ENCODE measurements around the gene SSR1.
A peak's percentile ranks its signal among the peaks of the same experiment; 100 is the strongest.
"Not testable (repeated sequence)": the region's sequence is repeated elsewhere in the genome, so short reads cannot be mapped to it uniquely, and the experiment has no call there.

SSR1 gene

DNA sequence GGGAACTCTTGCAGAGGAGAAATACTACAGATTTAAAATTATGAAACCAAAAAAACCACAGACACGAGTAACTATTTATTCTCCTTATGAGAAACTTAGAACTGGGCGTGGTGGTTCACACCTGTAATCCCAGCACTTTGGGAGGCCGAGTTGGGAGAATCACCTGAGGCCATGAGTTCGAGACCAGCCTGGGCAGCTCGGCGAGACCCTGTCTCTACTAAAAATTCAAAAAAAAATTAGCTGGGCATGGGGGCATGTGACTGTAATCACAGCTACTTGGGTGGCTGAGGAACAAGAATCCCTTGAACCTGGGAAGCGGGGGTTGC, 36.8 kb downstream of the SSR1 start:
- no peak for DNase-seq (ENCODE audit: low spot score)

DNA sequence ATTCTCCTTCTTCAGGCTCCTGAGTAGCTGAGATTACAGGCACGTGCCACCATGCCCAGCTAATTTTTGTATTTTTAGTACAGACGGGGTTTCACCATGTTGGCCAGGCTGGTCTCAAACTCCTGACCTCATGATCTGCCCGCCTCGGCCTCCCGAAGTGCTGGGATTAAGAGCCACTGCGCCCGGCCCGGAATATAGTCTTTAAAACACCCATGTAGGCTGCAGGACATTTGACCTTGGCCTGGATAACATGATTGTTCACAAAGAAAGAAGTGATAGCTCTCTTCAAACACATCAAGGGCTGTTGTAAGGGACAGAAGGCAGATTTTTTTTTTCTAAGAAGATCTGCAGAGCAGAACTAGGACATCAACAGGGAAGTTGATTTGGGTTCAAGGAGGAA, 38.5 kb downstream of the SSR1 start:
- not testable (repeated sequence) for DNase-seq (ENCODE audit: low spot score)

DNA sequence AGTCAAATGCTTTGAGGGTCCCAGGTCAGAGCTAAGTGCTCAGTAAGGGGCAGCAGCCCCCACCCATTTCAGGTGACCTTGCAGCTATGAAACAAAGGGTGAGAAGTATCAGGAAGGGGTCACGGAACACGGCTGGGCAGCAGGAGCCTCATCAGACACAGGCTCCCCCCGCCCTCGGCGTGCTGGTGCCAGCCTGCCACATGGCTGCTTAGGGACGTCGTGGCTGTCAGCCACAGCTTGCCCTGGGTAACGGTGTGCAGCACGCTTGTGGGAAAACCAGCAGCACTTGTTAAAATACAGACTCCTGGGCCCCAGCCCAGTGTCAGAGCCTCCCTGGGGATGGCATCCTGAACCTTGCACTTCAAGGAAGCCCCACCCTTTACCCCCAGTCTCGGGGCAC, 39.3 kb downstream of the SSR1 start:
- no peak for DNase-seq (ENCODE audit: low spot score)

DNA sequence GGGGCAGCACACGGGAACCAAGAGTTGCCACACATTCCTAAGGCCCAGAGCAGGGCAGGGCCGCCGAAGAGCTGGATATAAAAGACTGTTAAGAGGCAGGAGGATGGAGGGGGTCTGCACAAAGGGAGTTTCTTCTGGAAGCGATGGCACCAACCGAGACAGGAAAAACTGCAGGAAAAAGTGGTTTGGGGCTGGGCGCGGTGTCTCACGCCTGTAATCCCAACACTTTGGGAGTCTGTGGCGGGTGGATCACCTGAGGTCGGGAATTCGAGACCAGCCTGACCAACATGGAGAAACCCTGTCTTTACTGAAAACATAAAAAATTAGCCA, 41.8 kb downstream of the SSR1 start:
- DNase-seq (ENCODE audit: low spot score): no peak

DNA sequence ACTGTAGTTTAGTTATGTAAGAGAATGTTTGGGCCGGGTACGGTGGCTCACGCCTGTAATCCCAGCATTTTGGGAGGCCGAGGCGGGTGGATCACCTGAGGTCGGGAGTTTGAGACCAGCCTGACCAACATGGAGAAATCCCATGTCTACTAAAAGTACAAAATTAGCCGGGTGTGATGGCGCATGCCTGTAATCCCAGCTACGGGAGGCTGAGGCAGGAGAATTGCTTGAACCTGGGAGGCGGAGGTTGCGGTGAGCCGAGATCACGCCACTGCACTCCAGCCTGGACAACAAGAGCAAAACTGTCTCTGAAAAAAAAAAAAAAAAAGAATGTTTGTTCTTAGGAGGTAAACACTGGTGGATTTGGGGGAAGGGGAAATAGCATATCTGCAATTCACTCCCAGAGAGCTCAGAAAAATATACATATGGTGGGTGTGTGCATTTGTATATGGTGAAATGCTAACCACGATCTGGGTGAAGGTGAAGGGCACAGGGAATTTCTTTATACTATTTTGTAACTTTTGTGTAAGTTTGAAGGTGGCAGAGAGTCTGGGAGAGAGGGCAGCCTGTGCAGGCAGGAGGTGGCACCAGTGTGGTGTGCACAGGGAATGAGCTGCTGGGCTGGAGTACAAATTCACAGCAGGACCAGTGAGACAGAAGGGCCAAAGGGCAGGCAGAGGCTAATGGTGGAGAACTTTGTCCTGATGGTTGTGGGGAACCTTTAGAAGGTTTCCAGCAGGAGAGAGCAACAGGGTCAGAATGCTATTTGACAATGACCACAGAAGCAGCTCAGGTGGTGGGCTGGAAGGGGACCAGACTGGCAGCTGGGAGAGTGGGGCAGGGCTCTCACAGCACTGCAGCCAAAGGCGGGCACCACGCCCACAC, 42.4 kb downstream of the SSR1 start:
- no peak for DNase-seq (ENCODE audit: low spot score)

DNA sequence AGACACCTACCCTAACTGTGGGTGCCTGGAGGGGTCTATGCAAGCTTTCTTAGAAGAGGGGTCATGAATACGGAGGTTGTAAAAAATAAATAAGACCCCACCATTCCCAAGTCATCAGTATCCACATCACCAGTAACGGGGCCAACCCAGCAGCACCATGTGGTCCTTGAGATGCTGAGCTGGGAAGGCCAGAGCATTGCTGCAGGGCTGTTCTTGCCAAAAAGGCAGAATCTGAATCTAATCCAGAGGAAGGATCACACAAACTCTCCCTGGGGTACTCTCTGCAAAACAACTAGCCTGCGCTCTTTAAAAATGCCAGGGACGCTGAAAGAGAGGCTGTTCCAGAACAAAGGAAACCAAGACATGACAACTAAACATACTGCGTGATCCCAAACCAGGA, 43.2 kb downstream of the SSR1 start:
- DNase-seq (ENCODE audit: low spot score): no peak

DNA sequence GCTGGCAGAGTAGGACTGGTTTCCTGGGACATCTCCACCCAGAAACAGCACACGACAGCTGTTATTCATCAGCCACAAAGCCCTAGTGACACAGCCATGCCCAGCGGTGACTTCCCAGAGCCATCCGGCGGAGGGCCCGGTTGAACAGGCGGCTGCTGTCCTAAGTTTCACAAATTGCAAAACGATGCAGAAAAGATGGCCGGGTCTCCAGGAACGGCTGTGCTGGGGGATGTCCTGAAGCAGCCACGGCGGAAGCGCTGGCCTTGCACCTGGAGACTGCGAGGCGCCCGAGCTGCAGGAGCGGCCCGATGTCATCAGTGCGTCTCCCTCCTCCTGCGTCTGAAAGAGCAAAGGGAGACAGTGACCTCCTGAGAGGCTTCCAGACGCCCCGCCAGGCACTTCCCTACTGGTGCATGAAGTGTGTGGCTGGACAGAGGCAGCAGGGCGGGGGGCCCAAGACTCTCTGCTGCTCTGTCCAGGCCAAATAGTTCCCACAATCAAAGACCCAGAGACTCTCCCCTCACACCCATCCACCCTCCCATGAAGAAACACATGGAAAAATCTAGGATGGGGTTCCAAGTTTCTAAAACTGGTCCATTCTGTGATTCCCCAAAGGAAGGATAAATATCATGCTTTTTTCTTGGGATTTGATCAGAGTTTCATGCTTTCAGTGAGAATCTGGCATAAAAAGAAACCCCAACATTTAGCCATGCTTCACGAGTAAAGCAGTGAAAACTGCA, 44.0 kb downstream of the SSR1 start:
- DNase-seq (ENCODE audit: low spot score): no peak

DNA sequence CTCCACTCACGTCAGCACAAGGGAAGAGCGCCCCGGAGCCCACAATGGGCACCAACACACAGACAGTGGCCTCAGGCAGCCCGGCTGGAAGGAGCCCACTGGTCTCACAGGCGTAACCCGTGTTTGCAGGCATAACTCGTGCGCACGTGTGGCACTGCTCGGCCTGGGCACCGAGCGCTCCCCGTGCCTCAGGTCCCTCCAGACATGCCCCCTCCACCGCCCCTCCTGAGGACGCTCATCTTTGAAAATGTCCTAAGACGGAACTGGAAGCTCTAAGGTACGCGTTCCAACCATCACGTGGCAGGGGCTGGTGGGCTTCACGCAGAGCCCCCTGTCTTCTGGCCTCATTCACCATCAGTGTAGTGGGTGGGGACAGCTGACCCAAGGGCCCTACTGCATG, 44.6 kb downstream of the SSR1 start:
- no peak for DNase-seq (ENCODE audit: low spot score)

DNA sequence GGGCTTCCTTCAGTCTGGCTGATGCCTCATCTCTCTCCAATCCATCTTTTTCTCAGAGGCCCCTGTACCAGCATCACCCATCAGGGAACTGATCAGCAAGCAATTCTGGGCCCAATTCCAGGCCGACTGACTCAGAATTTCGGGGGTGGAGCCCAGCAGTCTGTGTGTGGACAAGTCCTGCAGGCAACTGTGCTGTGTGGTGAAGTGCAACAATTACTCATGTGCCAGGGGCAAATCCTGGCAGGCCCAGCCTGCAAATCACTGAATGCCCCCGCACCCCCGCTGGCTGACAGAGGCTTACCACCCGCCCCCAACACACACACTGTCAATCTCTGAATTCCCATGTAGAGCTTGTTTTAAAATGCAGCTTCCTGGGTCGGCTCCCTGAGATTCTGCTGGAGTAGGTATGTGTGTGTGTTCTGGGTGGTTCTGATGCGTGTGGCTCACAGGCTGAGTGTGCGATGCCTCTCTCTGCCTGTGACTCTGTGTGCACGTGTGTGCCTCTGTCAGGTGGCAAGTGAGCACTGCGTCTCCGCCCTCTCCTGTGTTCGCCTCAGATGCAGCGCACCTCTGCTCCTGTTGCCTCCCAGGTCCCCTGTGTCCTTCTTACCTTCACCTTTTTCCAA, 45.4 kb downstream of the SSR1 start:
- DNase-seq (ENCODE audit: low spot score): peak; percentile 24

DNA sequence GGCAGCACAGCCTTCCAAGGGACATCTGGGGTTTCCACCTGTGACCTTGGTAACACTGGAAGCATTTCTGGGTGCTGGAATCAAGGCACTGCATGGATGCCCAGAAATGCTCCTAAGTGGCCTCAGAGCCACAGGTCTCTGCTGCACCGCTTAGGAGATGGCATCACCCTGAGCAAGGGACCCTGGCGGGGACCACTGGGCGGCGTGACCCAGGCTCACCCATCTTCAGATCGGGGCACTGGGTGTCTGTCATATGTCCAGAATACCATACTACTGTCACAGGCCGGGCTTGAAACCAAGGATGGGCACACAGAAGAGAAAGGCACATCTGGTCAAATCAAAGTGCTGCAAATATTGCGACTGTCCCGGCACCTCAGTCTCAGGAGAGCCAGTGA, 45.9 kb downstream of the SSR1 start:
- no peak for DNase-seq (ENCODE audit: low spot score)

DNA sequence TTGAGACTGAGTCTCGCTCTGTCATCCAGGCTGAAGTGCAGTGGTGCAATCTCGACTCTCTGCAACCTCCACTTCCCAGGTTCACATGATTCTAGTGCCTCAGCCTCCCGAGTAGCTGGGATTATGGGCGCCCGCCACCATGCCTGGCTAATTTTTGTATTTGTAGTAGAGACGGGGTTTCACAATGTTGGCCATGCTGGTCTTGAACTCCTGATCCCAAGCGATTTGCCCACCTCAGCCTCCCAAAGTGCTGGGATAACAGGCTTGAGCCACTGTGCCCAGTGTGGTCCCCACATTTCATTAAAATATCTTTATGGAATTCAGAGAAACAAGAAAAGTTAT, 47.6 kb downstream of the SSR1 start:
- DNase-seq (ENCODE audit: low spot score): not testable (repeated sequence)

DNA sequence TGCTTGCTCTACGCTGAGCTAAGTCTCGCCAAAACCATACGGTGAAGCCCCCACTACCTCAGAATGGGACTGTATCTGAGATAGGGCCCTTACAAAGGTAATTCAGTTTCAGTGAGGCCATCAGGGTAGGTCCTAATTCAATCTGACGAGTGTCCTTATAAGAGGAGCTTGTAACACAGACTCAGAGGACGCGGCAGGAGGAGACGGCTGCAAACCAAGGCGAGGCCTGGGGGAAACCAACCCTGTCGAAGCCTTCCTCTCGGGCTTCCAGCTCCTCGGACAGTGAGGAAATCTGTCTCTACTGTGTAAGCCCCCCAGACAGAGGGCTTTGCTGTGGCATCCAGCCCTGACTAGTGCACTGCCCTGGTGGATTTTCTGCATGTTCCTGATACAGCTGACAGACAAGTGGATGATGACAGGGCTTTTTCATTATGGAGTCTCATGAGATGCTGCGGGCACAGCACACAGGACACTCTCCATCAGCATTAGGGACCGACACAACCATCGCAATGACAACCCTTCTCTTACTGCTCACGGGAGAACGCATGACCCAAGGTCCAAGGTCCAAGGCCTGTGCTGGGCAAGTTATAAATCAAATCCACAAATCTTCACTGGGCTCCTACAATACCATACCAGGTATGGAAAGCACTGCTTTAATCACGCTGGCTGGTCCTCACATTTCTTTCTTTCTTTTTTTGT, 48.2 kb downstream of the SSR1 start:
- no peak for DNase-seq (ENCODE audit: low spot score)

DNA sequence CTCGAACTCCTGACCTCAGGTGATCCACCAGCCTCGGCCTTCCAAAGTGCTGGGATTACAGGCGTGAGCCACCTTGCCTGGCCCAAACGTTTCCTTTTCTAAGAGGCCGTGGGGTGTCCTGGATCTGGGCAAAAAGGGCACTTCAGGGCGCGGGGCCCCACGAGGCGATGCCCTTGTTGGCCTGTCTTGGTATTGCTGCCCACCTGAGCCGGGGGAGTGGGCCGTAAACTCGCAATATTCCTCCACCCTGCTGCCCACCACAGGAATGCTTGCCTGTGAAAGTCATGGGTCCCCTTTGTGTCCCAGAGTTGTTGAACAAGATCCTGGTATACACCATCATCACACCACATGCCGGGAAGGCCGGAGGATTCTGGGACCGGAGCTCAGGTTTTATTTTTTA, 49.0 kb downstream of the SSR1 start:
- no peak for DNase-seq (ENCODE audit: low spot score)

DNA sequence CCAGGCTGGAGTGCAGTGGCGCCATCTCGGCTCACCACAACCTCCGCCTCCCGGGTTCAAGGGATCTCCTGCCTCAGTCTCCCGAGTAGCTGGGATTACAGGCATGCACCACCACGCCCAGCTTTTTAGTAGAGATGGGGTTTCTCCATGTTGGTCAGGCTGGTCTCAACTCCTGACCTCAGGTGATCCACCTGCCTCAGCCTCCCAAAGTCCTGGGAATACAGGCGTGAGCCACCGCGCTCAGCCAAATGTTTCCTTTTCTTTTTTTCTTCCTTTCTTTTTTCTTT, 49.5 kb downstream of the SSR1 start:
- DNase-seq (ENCODE audit: low spot score): not testable (repeated sequence)

DNA sequence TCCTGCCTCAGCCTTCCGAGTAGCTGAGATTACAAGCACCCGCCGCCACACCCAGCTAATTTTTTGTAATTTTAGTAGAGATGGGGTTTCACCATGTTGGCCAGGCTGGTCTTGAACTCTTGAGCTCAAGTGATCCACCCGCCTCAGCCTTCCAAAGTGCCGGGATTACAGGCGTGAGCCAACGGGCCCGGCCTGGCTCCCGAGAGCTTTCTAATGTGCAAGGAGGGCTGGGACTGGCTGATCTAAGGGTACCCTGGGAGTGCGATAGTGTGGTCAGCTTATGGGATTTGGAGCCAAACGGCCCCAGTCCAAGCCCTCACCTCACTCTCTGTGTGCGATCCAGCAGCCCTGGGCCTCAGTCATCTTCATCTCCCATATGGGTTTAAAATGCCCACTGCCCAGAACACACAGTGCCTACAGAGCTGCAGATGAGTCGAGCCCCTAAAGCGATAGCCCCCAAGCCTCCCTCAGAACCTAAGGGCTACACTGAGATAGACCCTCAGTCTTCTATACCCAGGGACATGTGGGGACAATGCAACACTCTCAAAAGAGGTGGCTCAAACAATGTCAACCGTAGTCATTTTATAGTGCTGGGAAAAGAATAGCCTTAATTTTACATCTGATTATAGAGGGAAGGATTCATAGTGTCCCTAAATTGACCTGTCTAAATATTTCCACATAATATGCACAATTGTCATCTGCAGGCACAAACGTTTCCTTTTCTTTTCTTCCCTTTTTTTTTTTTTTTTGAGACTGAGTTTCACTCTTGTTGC, 50.1 kb downstream of the SSR1 start:
- no peak for DNase-seq (ENCODE audit: low spot score)

DNA sequence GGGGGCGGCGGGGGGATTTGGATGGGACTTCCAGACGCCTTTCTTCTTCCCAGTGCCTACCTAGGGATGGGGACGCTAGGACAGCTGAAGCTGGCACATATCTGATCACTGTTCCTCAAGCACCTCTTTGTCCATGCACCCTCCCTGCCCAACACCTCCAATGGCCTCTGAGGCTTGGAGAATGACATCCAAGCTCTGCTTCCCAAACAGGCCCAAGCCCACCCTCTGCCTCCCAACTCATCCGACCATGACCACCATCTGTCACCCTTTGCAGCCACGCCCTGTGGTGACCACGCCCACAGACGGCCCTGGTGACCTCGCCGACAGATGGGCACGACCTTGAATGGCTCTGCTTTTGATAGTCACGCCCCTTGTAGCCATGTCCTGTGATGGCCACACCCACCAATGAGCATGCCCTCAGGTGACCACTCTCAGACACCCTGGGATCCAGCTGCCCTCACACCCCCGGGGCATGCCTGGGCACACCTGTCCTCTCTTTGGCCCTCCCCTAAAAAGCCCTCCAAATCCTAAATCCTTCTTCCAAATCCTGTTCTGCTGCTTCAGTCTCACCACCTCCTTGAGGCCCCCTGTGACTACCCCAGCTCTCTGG, 51.0 kb downstream of the SSR1 start:
- peak; percentile 36 for DNase-seq (ENCODE audit: low spot score)

DNA sequence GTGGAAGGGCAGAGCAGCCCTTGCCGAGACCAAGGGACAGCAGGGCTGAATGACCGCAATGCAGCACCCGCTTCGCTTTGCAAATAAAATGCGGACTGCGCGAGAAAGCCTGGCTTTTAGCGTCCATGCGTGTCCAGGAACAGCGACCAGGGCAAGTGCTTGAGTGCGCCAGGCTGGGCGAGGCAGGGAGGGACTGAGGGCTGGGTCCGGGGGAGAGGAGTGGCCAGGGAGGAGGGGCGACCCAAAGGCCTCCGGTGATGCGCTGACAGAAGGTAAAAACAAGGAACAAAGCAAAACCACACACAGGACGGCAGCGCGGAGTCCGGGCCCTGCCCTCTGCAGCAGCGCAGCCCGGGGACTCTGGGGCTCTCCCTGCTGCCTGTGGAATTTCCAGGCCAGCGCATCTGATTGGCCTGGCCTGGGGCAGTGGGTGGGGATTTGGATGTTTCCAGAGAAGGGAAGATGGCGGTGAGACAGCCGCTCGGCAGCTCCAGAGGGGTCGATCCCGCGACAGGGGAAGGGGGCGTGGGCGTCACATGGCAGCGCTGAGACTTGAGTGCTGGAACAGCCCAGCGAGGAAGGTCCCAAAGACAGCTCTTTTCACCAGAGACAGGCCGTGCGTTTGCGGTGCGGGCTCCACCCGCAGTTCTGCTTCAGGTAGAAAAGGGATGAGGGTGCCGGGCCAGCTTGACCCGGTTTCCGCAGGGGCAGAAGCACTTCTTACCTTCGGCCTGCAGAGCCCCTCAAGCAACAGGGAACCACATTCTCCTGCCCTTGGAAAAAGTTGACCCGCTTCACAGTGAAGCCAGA, 51.8 kb downstream of the SSR1 start:
- DNase-seq (ENCODE audit: low spot score): peak; percentile 41

DNA sequence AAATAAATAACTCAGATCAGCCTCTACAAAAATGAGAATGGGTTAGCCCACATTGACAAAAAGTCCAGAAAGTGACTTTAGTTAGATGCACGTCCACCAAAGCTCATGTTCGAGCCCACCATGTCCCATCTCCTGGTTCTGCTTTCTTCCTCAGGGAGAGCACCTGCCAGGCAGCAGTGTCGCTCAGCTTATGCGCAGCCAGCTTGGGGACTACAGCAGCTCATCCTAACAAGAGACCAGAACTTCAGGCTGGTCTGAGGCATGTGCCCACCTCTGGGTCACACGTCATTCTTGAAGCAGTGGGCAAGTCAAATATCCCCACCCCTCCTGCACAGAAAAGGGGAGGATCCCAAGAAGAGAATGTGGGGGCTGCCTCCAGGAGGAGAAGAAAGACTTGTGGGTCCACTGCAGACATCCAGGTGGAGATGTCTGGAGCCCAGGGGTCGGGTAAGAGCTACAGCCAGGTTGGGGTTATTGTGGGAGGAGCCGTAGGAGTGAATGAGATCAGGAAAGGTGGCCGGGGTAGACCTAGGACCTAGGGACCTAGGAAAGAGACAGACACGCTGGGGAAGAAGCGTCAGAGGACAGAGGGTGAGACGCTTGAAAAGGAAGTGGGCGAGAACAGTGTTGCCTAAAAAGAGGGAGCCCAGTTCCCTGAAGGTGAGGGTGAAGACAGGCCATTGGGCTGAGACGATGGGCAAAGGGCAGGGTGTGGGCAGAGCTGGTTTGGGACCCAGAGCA, 52.5 kb downstream of the SSR1 start:
- DNase-seq (ENCODE audit: low spot score): no peak

DNA sequence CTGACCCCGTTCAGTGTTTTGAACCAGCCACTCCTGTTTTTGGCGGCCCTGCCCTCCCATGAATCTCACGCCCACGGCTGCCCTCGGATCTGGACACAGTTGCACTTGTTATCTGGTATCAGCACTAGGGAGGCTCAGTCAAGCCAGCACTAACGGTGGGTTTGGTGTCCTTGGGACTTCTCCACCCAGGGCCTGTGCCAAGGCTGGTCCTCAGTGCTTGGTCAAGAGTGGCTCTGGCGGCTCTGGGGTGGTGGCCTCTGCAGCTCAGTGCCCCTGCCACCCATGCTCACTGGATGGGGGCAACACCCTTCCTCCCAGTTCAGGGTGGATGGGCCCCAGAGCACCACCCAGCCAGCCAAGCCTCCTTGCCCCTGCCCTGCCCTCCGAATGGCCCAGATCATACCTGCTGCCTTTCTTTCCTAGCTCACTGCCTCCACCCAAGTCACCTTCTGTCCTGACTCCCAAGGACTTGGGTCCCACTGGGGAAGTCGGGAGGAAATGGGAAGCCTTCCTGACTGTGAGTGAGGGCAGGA, 54.7 kb downstream of the SSR1 start:
- DNase-seq (ENCODE audit: low spot score): no peak
